ENCODE measurements around the gene PREX1. TPM values are rescaled to one million over a fixed set of nuclear protein-coding genes. Genes with fewer than 3 reads are reported as not detected.
A peak's percentile ranks its signal among the peaks of the same experiment; 100 is the strongest.

PREX1 gene
- total RNA-seq, 1 experiment from 2014 or later = 3.3 TPM

DNA sequence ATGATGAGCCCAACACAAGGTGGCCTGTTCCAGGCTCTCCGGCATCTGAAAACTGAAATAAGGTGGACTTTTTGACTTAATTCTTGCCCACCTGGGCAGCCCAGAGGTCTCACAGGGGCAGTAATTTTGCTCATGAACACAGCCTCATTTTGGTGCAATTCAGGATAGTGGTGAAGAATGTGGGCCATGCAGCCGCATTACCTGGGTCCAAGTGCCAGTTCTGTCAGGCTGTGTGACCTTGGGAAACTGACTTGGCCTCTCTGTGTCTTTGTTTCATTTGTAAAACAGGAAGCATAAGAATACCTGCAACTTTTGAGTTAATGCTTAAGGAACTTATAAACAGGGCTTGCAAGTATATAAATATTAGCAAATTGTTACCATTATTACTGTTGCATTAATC is 5.6 kb downstream of the PREX1 start:
- Histone ChIP-seq H3K4me1 (replicated peaks; ENCODE audit: insufficient read depth) (peaks cover 25% of the 10 kb centered on the region), H3K27ac (no peak overlapping the region), H3K9me2 (ENCODE audit: insufficient read depth) (no peaks in the 10 kb centered on the region), H3F3A (ENCODE audit: insufficient read depth, low read depth) (peaks cover 17% of the 10 kb centered on the region; the same call in 1 of the 2 replicates), H3K9me3 (ENCODE audit: insufficient read depth, low read depth) (no peaks in the 10 kb centered on the region), H2AFZ (no peak overlapping the region), H3K27me3 (ENCODE audit: insufficient read depth, low read depth) (no peaks in the 10 kb centered on the region), H3K4me2 (no peak overlapping the region; the same call in 1 of the 2 replicates), H3K79me2 (ENCODE audit: low read depth) (no peaks in the 10 kb centered on the region), H4K20me1 (ENCODE audit: insufficient read depth) (no peaks in the 10 kb centered on the region), H3K4me3 (no peak overlapping the region), H3K36me3 (ENCODE audit: low read depth) (no peaks in the 10 kb centered on the region)
- ChIA-PET POLR2A (ENCODE audit: unreplicated experiment) (interaction anchor here (0.6 kb wide), 1 partner anchor 1344 kb away, joined by 3 read pairs; no protein-coding TSS in a partner anchor), CTCF (no interaction called here)
- intact Hi-C loops (cut with micrococcal nuclease; ENCODE audit: unreplicated experiment) = no loop called here
- no peak for TF ChIP-seq EZH2 (IDR thresholded peaks at IDR 0.05; ENCODE audit: low read depth)
- TF ChIP-seq, protein P1, sequence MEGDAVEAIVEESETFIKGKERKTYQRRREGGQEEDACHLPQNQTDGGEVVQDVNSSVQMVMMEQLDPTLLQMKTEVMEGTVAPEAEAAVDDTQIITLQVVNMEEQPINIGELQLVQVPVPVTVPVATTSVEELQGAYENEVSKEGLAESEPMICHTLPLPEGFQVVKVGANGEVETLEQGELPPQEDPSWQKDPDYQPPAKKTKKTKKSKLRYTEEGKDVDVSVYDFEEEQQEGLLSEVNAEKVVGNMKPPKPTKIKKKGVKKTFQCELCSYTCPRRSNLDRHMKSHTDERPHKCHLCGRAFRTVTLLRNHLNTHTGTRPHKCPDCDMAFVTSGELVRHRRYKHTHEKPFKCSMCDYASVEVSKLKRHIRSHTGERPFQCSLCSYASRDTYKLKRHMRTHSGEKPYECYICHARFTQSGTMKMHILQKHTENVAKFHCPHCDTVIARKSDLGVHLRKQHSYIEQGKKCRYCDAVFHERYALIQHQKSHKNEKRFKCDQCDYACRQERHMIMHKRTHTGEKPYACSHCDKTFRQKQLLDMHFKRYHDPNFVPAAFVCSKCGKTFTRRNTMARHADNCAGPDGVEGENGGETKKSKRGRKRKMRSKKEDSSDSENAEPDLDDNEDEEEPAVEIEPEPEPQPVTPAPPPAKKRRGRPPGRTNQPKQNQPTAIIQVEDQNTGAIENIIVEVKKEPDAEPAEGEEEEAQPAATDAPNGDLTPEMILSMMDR (conservative IDR thresholded peaks at IDR 0.05) = no peak
- no peak for DNase-seq
- BruUV-seq (replicated peaks) = no TSS peak

DNA sequence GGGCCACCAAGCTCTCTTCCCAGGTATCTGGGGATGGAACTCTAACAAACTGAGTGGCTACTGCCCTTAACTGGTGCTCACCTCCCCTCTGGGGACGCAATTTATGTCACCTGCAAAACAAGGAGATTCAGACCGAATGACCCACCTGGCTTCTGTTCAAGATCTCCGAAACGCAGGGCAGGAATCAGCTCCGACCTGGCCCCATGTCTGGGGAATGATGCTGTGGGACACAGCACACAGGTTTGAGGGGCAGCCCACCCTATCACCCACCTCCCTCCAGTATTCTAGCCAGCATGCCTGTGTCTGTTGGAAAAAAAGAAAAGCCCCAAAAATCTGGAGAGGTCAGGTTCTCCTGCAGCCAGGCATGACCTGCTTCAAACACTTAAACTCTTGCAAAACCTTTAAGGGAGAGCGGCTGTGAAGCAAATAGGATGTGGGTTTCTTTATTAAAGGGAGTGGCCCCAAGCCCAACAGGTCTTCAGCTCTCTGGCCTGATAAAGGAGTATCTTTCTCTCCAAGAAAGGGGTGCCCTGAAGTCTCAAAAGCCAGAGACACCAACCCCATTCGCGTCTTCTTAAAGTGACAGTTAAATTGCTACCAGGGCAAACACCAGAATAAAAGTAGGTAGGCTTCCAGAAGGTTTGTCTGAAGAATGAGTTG is 6.4 kb downstream of the PREX1 start:
- Histone ChIP-seq H3F3A (ENCODE audit: insufficient read depth, low read depth) (peaks cover 17% of the 10 kb centered on the region; the same call in 1 of the 2 replicates), H3K9me2 (ENCODE audit: insufficient read depth) (no peaks in the 10 kb centered on the region), H4K20me1 (ENCODE audit: insufficient read depth) (no peaks in the 10 kb centered on the region), H3K27me3 (ENCODE audit: insufficient read depth, low read depth) (no peaks in the 10 kb centered on the region), H3K4me1 (replicated peaks; ENCODE audit: insufficient read depth) (peaks cover 25% of the 10 kb centered on the region), H2AFZ (no peak overlapping the region), H3K27ac (no peak overlapping the region), H3K4me2 (peak overlapping the region; percentile 30), H3K9me3 (ENCODE audit: insufficient read depth, low read depth) (no peaks in the 10 kb centered on the region), H3K36me3 (ENCODE audit: low read depth) (no peaks in the 10 kb centered on the region), H3K4me3 (no peak overlapping the region), H3K79me2 (ENCODE audit: low read depth) (no peaks in the 10 kb centered on the region)
- TF ChIP-seq, protein P1 (conservative IDR thresholded peaks at IDR 0.05) = no peak
- TF ChIP-seq EZH2 (IDR thresholded peaks at IDR 0.05; ENCODE audit: low read depth) = no peak
- POLR2A ChIA-PET (ENCODE audit: unreplicated experiment) = interaction anchor here (0.6 kb wide), 1 partner anchor 1345 kb away, joined by 3 read pairs; no protein-coding TSS in a partner anchor
- intact Hi-C loops (cut with micrococcal nuclease; ENCODE audit: unreplicated experiment) = no loop called here
- no peak for DNase-seq
- BruUV-seq (replicated peaks) = no TSS peak
- CTCF ChIA-PET = interaction anchor here (0.6 to 0.7 kb wide), 2 partner anchors 54 to 75 kb away, joined by 3 to 5 read pairs; no protein-coding TSS in a partner anchor

DNA sequence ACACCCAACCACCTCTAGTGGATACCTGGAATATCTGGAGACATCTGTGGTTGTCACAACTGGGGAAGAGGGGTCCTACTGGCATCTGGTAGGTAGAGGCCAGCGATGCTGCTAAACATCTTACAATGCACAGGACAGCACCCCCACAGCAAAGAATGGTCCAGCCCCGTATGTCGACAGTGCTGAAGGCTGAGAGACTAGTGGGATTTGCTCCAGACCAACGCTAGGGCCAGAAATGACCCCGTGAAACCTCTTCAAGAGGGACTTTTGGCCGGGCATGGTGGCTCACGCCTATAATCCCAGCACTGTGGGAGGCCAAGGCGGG is 7.2 kb downstream of the PREX1 start:
- no peak for DNase-seq
- H2AFZ ChIP-seq = no peak overlapping the region
- H3K4me1 ChIP-seq (replicated peaks; ENCODE audit: insufficient read depth) = peaks cover 25% of the 10 kb centered on the region
- peaks cover 17% of the 10 kb centered on the region; the same call in 1 of the 2 replicates for H3F3A ChIP-seq (ENCODE audit: insufficient read depth, low read depth)
- H4K20me1 ChIP-seq (ENCODE audit: insufficient read depth) = no peaks in the 10 kb centered on the region
- BruUV-seq (replicated peaks) = no TSS peak
- no peaks in the 10 kb centered on the region for H3K79me2 ChIP-seq (ENCODE audit: low read depth)
- intact Hi-C loops (cut with micrococcal nuclease; ENCODE audit: unreplicated experiment) = no loop called here
- ChIA-PET CTCF (no interaction called here), POLR2A (ENCODE audit: unreplicated experiment) (no interaction called here)
- no peaks in the 10 kb centered on the region for H3K36me3 ChIP-seq (ENCODE audit: low read depth)
- no peak overlapping the region for H3K4me3 ChIP-seq
- no peaks in the 10 kb centered on the region for H3K9me2 ChIP-seq (ENCODE audit: insufficient read depth)
- no peaks in the 10 kb centered on the region for H3K9me3 ChIP-seq (ENCODE audit: insufficient read depth, low read depth)
- TF ChIP-seq, protein P1 (conservative IDR thresholded peaks at IDR 0.05) = no peak
- no peak for TF ChIP-seq EZH2 (IDR thresholded peaks at IDR 0.05; ENCODE audit: low read depth)
- H3K27ac ChIP-seq = no peak overlapping the region
- no peak overlapping the region for H3K4me2 ChIP-seq
- no peaks in the 10 kb centered on the region for H3K27me3 ChIP-seq (ENCODE audit: insufficient read depth, low read depth)

Measured in PC-9 (cell line).